Suprapubic skin (tissue), 4 donors: ENCODE measurements around the gene CDK5RAP3. TPM values are rescaled to one million over a fixed set of nuclear protein-coding genes. Genes with fewer than 3 reads are reported as not detected.

Source experiments
- DNase-seq, 2 donors: peaks; one replicate each; pipeline ENCODE4 v3.0.0-alpha.2; 2019; ENCODE audit warnings: low spot score in 2 of 2
- H3K27ac ChIP-seq: fragments of 200-600 bp; sonication (generic); one replicate; pipeline ENCODE4 v1.5.1; 2019
- H3K27me3 ChIP-seq: fragments of 200-600 bp; sonication (generic); one replicate; pipeline ENCODE4 v1.5.1; 2019
- H3K36me3 ChIP-seq: fragments of 200-600 bp; sonication (generic); one replicate; pipeline ENCODE4 v1.5.1; 2019
- H3K4me1 ChIP-seq: fragments of 200-600 bp; sonication (generic); one replicate; pipeline ENCODE4 v1.5.1; 2019
- H3K4me3 ChIP-seq: fragments of 200-600 bp; sonication (generic); one replicate; pipeline ENCODE4 v1.5.1; 2019; ENCODE audit warnings: mild to moderate bottlenecking
- H3K9me3 ChIP-seq: fragments of 200-600 bp; sonication (generic); one replicate; pipeline ENCODE4 v1.5.1; 2019
- CTCF ChIP-seq, 2 donors: fragments of 200-600 bp in 1 of 2; fragments of 450-650 bp in 1 of 2; sonication (generic) in 1 of 2; IDR thresholded peaks; one replicate each; pipeline ENCODE4 v1.5.1; 2016 to 2019; ENCODE audit warnings: antibody characterized with exemption in 2 of 2, mild to moderate bottlenecking in 1 of 2, moderate library complexity in 1 of 2
- EP300 ChIP-seq: sonication (generic); formaldehyde crosslinking; IDR thresholded peaks from one replicate; pipeline ENCODE4 v1.6.1; 2017; ENCODE audit warnings: antibody characterized with exemption
- POLR2A ChIP-seq, 2 donors: fragments of 450-650 bp; IDR thresholded peaks; one replicate each; pipeline ENCODE4 v1.6.1; 2017; ENCODE audit warnings: antibody characterized with exemption in 2 of 2, mild to moderate bottlenecking in 2 of 2, moderate library complexity in 2 of 2
- POLR2AphosphoS5 ChIP-seq, 3 donors: sonication (generic); formaldehyde crosslinking; IDR thresholded peaks; one replicate each; pipeline ENCODE4 v1.6.1; 2017; ENCODE audit warnings: antibody characterized with exemption in 3 of 3
- WGBS: methylation state at CpG from one replicate; pipeline ENCODE4 v1.1.5; 2018; 5-methylcytosine and 5-hydroxymethylcytosine counted together
- total RNA-seq, 4 donors: library from RNA; depleted of rRNA; stranded (reverse); fragments of >200 nt; gene quantifications; one replicate each; pipeline ENCODE4 v1.1.0, GENCODE V29; 2016

Gene CDK5RAP3
- total RNA-seq, 4 donors from 2014 or later = 100 to 296 (median 142) TPM

DNA sequence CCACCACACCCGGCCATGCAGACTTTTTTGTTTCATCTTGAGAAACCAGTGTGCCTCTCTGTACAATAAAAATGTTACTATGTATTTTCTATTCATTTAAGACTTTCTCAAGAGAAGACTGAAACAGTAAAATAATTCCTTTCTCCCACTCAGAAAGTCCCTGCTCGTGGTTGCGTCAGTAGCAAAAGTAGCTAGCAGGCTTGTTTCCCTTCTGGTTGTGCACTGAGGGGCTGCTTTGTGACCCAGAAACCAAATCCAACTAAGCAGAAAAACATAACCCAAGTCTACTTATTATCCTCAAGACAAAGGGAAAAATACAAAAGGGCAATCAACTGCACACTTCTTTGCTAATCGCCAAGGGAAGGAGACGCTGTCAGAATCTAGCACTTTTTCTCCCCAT is 33.0 kb upstream of the CDK5RAP3 start:
- TF ChIP-seq EP300 = no peak
- TF ChIP-seq POLR2AphosphoS5 (IDR thresholded peaks at IDR 0.05) = no peak
- TF ChIP-seq POLR2A (IDR thresholded peaks at IDR 0.05) = no peak
- no peak for TF ChIP-seq CTCF (IDR thresholded peaks at IDR 0.05)
- Histone ChIP-seq H3K27ac (no peak overlapping the region), H3K9me3 (no peaks in the 10 kb centered on the region), H3K4me3 (no peak overlapping the region), H3K27me3 (no peaks in the 10 kb centered on the region), H3K4me1 (peaks cover 23% of the 10 kb centered on the region), H3K36me3 (no peaks in the 10 kb centered on the region)
- DNase-seq = no peak
- 82% methylated on average over 5 of the region's 5 CpGs for WGBS

- Histone ChIP-seq H3K4me1 (peaks cover 27% of the 10 kb centered on the region), H3K4me3 (peak within 1 kb of the TSS; percentile 60), H3K9me3 (no peaks in the 10 kb centered on the region), H3K36me3 (peaks cover 15% of the 10 kb centered on the region), H3K27me3 (no peaks in the 10 kb centered on the region), H3K27ac (peak within 1 kb of the TSS; percentile 57)
- WGBS = 1% methylated on average over 31 of the region's 50 CpGs
- DNase-seq = peak; percentile 97 to 98
- TF ChIP-seq EP300 = no peak
- TF ChIP-seq POLR2AphosphoS5 (IDR thresholded peaks at IDR 0.05) = peak in 1 of 3 donors; percentile 69
- TF ChIP-seq CTCF (IDR thresholded peaks at IDR 0.05) = no peak
- peak in 1 of 2 donors; percentile 35 for TF ChIP-seq POLR2A (IDR thresholded peaks at IDR 0.05)
These were observed 29.4 kb upstream of the CDK5RAP3 start, which contains the start of gene PNPO for GRCh38 chr17:47941246-47942095. Gene PNPO, plus strand, starts transcription at chr17:47941571. Its CDS starts 105 bp downstream, at chr17:47941676.

DNA sequence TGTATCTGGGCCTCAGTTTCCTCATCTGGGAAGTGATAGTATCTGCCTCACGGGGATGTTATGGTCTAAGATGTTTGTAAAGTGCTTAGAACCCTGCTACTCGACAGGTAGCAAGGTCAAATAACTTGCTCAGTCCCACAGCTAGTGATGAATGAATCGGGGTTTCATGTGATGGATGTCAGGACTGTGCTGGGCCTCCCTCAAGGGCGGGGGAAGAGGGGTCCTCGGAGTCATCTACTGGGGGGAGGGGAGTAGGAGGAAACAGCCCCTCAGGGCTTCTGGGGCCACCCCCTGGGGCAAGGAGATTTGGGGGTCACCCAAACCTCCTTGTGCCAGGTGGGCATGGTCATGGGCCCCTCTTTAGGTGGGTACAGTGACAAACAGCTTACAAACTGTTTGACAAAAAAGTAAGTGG is 28.8 kb upstream of the CDK5RAP3 start:
- Histone ChIP-seq H3K9me3 (no peaks in the 10 kb centered on the region), H3K4me1 (peaks cover 32% of the 10 kb centered on the region), H3K27me3 (no peaks in the 10 kb centered on the region), H3K27ac (peak overlapping the region; percentile 57), H3K36me3 (peaks cover 15% of the 10 kb centered on the region), H3K4me3 (peak overlapping the region; percentile 60)
- DNase-seq = no peak
- 11% methylated on average over 4 of the region's 5 CpGs for WGBS
- TF ChIP-seq CTCF (IDR thresholded peaks at IDR 0.05) (no peak), POLR2AphosphoS5 (IDR thresholded peaks at IDR 0.05) (no peak), EP300 (no peak), POLR2A (IDR thresholded peaks at IDR 0.05) (no peak)

GRCh38 chr17:47942568-47942967 is 28.3 kb upstream of the CDK5RAP3 start:
- TF ChIP-seq EP300 (no peak), CTCF (IDR thresholded peaks at IDR 0.05) (no peak), POLR2AphosphoS5 (IDR thresholded peaks at IDR 0.05) (no peak), POLR2A (IDR thresholded peaks at IDR 0.05) (no peak)
- Histone ChIP-seq H3K27me3 (no peaks in the 10 kb centered on the region), H3K36me3 (peaks cover 15% of the 10 kb centered on the region), H3K9me3 (no peaks in the 10 kb centered on the region), H3K27ac (no peak overlapping the region), H3K4me3 (peak overlapping the region; percentile 60), H3K4me1 (peaks cover 34% of the 10 kb centered on the region)
- no peak for DNase-seq
- WGBS = 60% methylated on average over 6 of the region's 6 CpGs

DNA sequence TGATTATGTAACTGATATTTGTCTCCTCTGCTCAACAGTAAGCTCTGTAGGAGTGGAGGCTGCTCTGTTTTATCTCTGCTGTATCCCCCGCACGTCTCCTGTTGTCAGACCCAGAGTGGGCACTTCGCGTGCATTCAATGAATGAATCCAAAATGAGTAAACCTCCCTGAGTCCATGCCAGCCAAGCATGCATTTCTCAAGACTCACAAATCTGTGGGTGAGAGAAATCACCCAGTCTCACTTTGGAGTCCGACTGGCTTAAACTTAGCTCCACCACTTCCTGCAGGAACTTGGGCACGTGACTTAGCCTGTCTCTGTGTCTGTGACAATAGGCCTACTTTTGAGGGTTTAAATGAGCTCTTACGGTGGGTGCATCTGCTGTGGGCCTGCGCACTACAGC is 25.8 kb upstream of the CDK5RAP3 start:
- H3K9me3 ChIP-seq = no peaks in the 10 kb centered on the region
- H3K4me3 ChIP-seq = no peak overlapping the region
- 91% methylated on average over 8 of the region's 8 CpGs for WGBS
- H3K36me3 ChIP-seq = peaks cover 15% of the 10 kb centered on the region
- no peak overlapping the region for H3K27ac ChIP-seq
- H3K4me1 ChIP-seq = peaks cover 48% of the 10 kb centered on the region
- TF ChIP-seq EP300 (no peak), POLR2A (IDR thresholded peaks at IDR 0.05) (no peak), CTCF (IDR thresholded peaks at IDR 0.05) (no peak), POLR2AphosphoS5 (IDR thresholded peaks at IDR 0.05) (no peak)
- no peak for DNase-seq
- H3K27me3 ChIP-seq = no peaks in the 10 kb centered on the region
